Ascending aorta (tissue), 2 donors: Measurements from ENCODE around the gene MOGAT3. TPM values are rescaled to one million over a fixed set of nuclear protein-coding genes. Genes with fewer than 3 reads are reported as not detected.

ENCODE experiments used
- DNase-seq, 2 donors: peaks; one replicate each; pipeline ENCODE4 v3.0.0-alpha.2; 2019; ENCODE audit warnings: low spot score in 2 of 2
- H3K27ac ChIP-seq, 2 donors: fragments of 200-600 bp; sonication (generic); one replicate each; pipeline ENCODE4 v1.5.1; 2016 to 2017; ENCODE audit warnings: mild to moderate bottlenecking in 1 of 2
- H3K27me3 ChIP-seq: fragments of 200-600 bp; sonication (generic); one replicate; pipeline ENCODE4 v1.5.1; 2017
- H3K36me3 ChIP-seq, 2 donors: fragments of 200-600 bp; sonication (generic); one replicate each; pipeline ENCODE4 v1.5.1; 2016
- H3K4me1 ChIP-seq, 2 donors: fragments of 200-600 bp; sonication (generic); one replicate each; pipeline ENCODE4 v1.5.1; 2016 to 2017; ENCODE audit warnings: mild to moderate bottlenecking in 1 of 2
- H3K4me3 ChIP-seq, 2 donors: fragments of 200-600 bp; sonication (generic); one replicate each; pipeline ENCODE4 v1.5.1; 2016 to 2017; ENCODE audit warnings: mild to moderate bottlenecking in 1 of 2
- H3K9me3 ChIP-seq, 2 donors: fragments of 200-600 bp; sonication (generic); one replicate each; pipeline ENCODE4 v1.5.1; 2016
- CTCF ChIP-seq, 3 experiments: fragments of 200-600 bp in 2 of 3; fragments of 450-650 bp in 1 of 3; sonication (generic) in 2 of 3; IDR thresholded peaks; one replicate each; pipeline ENCODE4 v1.5.1; 2016 to 2019; ENCODE audit warnings: antibody characterized with exemption in 3 of 3, mild to moderate bottlenecking in 1 of 3, moderate library complexity in 1 of 3
- intact Hi-C: fragments of 100-400 bp; cut with DNase I; formaldehyde crosslinking; loops from one replicate; pipeline ENCODE4 v1.15.1; 2023
- total RNA-seq: library from RNA; depleted of rRNA; stranded (reverse); fragments of >200 nt; gene quantifications from one replicate; pipeline ENCODE4 v1.1.0, GENCODE V29; 2016

The MOGAT3 gene
- total RNA-seq, 1 donor from 2014 or later = not detected

DNA sequence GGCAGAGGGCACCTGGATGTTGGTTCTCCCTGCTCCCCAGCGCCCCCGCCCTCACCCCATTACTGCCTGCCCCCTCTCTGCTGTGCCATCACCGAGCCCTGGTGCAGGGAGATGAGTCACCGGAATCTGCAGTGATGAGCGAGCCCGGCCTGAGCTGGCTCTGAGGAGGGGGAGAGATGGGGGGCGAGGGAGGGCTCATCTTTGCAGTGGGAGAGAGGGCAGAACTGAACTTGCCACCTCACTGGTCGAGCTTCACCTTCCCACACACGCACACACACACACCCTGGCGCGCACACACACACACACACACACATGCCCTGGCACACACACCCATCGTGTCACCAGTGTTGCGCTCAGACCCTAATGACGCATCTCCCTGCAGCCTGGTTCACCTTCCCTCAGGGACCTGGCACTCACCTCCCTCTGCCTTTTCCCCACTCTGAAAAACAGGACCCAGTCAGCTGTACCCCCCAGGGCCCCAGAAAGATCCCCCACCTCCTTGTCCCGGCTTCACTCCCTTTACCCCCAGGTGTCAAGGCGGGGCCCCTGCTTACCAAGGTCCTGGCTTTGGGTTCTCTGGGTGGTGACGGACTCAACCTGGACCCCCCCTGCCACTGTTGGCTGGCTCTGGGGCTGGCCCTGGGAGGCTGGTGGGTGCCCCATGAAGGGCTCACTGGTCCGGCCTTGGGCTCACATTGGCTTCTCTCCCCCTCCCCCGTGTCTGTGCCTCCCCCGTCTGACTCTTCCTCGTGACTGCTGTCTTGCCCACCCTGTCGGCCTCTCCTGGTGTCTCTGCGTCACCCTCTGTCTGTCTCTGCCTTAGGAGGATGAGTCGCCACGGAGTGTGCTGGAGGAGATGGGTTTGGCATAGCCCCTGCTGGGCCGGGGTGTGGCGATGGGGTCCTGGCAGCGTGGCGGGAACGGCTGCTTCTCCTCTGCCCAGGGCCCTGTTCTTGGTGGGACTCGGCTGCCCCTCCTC lies 40.9 kb downstream of the MOGAT3 start:
- TF ChIP-seq CTCF (IDR thresholded peaks at IDR 0.05) = no peak
- H3K27ac ChIP-seq = no peak overlapping the region
- DNase-seq = no peak
- peaks cover 8 to 37% of the 10 kb centered on the region in 2 donors for H3K36me3 ChIP-seq
- peaks cover 27% of the 10 kb centered on the region for H3K27me3 ChIP-seq
- intact Hi-C loops = no loop called here
- H3K4me1 ChIP-seq = peaks cover 24 to 26% of the 10 kb centered on the region in 2 donors
- no peak overlapping the region for H3K4me3 ChIP-seq
- no peaks in the 10 kb centered on the region for H3K9me3 ChIP-seq

DNA sequence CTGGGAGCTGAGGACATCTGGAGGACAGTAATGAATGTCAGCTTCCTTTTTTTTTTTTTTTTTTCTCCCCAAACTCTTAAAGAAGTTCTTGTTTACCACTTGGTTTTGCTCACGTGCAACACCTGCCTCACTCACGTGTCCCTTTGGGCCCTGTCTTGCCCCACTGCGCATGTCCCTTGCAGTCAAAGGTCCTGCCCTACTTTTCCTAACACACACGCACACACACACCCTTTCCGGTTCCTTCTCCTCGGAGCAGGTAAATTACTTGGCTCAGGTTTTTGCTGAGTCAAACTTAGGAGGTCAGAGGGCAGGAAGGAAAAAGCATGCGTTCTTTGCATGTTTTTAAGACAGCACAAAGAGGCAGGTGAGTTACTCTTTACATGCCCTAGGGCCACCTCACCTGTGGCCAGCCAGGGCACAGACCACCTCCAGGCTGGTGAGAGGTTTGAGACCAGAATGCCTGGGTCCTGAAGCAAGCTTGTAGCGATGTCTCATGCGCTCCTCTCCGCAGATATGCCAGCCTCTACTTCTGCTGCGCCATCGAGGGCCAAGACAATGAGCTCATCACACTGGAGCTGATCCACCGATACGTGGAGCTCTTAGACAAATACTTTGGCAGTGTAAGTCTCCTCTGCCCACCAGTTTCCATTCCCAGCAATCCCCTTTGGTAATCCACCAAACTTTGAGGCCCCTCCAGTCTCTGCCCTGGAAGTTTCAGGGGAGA lies 43.8 kb downstream of the MOGAT3 start:
- TF ChIP-seq CTCF (IDR thresholded peaks at IDR 0.05) = no peak
- DNase-seq = no peak
- intact Hi-C loops = no loop called here
- peaks cover 3% of the 10 kb centered on the region for H3K27me3 ChIP-seq
- H3K27ac ChIP-seq = no peak overlapping the region
- H3K9me3 ChIP-seq = no peaks in the 10 kb centered on the region
- H3K4me3 ChIP-seq = no peak overlapping the region
- peaks cover 8 to 37% of the 10 kb centered on the region in 2 donors for H3K36me3 ChIP-seq
- H3K4me1 ChIP-seq = peaks cover 3% of the 10 kb centered on the region in 2 donors

DNA sequence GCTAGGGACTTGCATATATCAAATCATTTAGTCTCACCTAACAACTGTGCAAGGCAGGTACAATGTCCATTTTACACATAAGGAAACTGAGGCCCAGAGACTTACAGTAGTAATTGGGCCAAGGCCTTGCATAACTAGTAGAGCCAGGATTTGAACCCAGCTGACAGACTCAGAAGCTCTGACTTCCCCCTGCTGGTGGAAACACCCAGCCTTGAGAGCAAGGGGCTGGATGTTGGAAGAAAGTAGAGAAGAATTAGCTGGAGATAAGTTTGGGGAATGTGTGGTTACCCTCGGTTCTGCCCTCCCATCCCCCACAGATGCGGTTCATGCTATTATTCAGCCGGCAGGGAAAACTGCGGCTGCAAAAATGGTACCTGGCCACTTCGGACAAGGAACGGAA lies 44.6 kb downstream of the MOGAT3 start:
- Histone ChIP-seq H3K4me1 (peaks cover 3% of the 10 kb centered on the region in 2 donors), H3K4me3 (no peak overlapping the region), H3K27me3 (no peaks in the 10 kb centered on the region), H3K27ac (no peak overlapping the region), H3K36me3 (peaks cover 8 to 37% of the 10 kb centered on the region in 2 donors), H3K9me3 (no peaks in the 10 kb centered on the region)
- TF ChIP-seq CTCF (IDR thresholded peaks at IDR 0.05) = no peak
- intact Hi-C loops = no loop called here
- no peak for DNase-seq

GRCh38 chr7:101155303-101155702 lies 45.5 kb downstream of the MOGAT3 start:
- peaks cover 3% of the 10 kb centered on the region in 2 donors for H3K4me1 ChIP-seq
- no peak for DNase-seq
- no peak for TF ChIP-seq CTCF (IDR thresholded peaks at IDR 0.05)
- H3K9me3 ChIP-seq = no peaks in the 10 kb centered on the region
- H3K36me3 ChIP-seq = peaks cover 8 to 33% of the 10 kb centered on the region in 2 donors
- peak overlapping the region; percentile 73 to 87 for H3K4me3 ChIP-seq
- intact Hi-C loops = loop anchor here (2.0 kb wide), 1 partner anchor 63 kb away; the partner anchor contains the start of gene ZNHIT1
- no peaks in the 10 kb centered on the region for H3K27me3 ChIP-seq
- no peak overlapping the region for H3K27ac ChIP-seq

- Histone ChIP-seq H3K4me1 (peaks cover 3% of the 10 kb centered on the region in 2 donors), H3K9me3 (no peaks in the 10 kb centered on the region), H3K27me3 (no peaks in the 10 kb centered on the region), H3K36me3 (peaks cover 8 to 29% of the 10 kb centered on the region in 2 donors), H3K4me3 (peak overlapping the region; percentile 73 to 87), H3K27ac (no peak overlapping the region)
- DNase-seq = no peak
- intact Hi-C loops = loop anchor here (1.0 to 2.0 kb wide), 2 partner anchors 15 to 64 kb away; partner anchors contain the start of gene ZNHIT1
- no peak for TF ChIP-seq CTCF (IDR thresholded peaks at IDR 0.05)
Observed at GRCh38 chr7:101154693-101155102, 46.1 kb downstream of the MOGAT3 start.
